ENCODE results near the gene HOXA6. TPM values are rescaled to one million over a fixed set of nuclear protein-coding genes. Genes with fewer than 3 reads are reported as not detected.
A peak's percentile ranks its signal among the peaks of the same experiment; 100 is the strongest.

HOXA6 gene
- polyA plus RNA-seq, 1 donor from 2014 or later: not detected

GRCh38 chr7:27173511-27173955 is 26.0 kb upstream of the HOXA6 start:
- peak overlapping the region; percentile 52 for H3K4me3 ChIP-seq (ENCODE audit: low read length)
- H3K9ac ChIP-seq (ENCODE audit: low read length): no peak overlapping the region
- H3K27ac ChIP-seq (ENCODE audit: low read length): no peak overlapping the region
- H4K20me1 ChIP-seq (ENCODE audit: insufficient read depth): no peaks in the 10 kb centered on the region
- TF ChIP-seq REST (IDR thresholded peaks at IDR 0.05; ENCODE audit: borderline replicate concordance) (no peak), EZH2 (IDR thresholded peaks at IDR 0.05; ENCODE audit: borderline replicate concordance, insufficient read depth, low read length, poor library complexity, severe bottlenecking) (peak; percentile 29), EP300 (conservative IDR thresholded peaks at IDR 0.05; ENCODE audit: poor library complexity, severe bottlenecking) (no peak)
- H3K36me3 ChIP-seq (ENCODE audit: insufficient read depth, low read length): no peaks in the 10 kb centered on the region
- H3K9me2 ChIP-seq (ENCODE audit: insufficient read depth, low read length): no peaks in the 10 kb centered on the region
- H3F3A ChIP-seq (ENCODE audit: insufficient read depth, low read length, poor library complexity, severe bottlenecking): no peaks in the 10 kb centered on the region
- no peaks in the 10 kb centered on the region for H3K79me2 ChIP-seq (replicated peaks; ENCODE audit: insufficient read depth, low read length)
- H2AFZ ChIP-seq (ENCODE audit: low read depth, low read length): no peak overlapping the region
- H3K9me3 ChIP-seq (ENCODE audit: low read length): peaks cover 7% of the 10 kb centered on the region
- no peak overlapping the region for H3K4me2 ChIP-seq (ENCODE audit: low read length)
- H3K27me3 ChIP-seq (ENCODE audit: insufficient read depth, low read depth, low read length): peaks cover 100% of the 10 kb centered on the region

- H3K9me3 ChIP-seq (ENCODE audit: low read length): peaks cover 7% of the 10 kb centered on the region
- H3K4me3 ChIP-seq (ENCODE audit: low read length): peak overlapping the region; percentile 52
- H3K9ac ChIP-seq (ENCODE audit: low read length): no peak overlapping the region
- peaks cover 100% of the 10 kb centered on the region for H3K27me3 ChIP-seq (ENCODE audit: insufficient read depth, low read depth, low read length)
- no peaks in the 10 kb centered on the region for H3F3A ChIP-seq (ENCODE audit: insufficient read depth, low read length, poor library complexity, severe bottlenecking)
- H3K9me2 ChIP-seq (ENCODE audit: insufficient read depth, low read length): no peaks in the 10 kb centered on the region
- no peak overlapping the region for H3K27ac ChIP-seq (ENCODE audit: low read length)
- no peaks in the 10 kb centered on the region for H3K36me3 ChIP-seq (ENCODE audit: insufficient read depth, low read length)
- no peak overlapping the region for H2AFZ ChIP-seq (ENCODE audit: low read depth, low read length)
- no peaks in the 10 kb centered on the region for H4K20me1 ChIP-seq (ENCODE audit: insufficient read depth)
- H3K4me2 ChIP-seq (ENCODE audit: low read length): no peak overlapping the region
- no peaks in the 10 kb centered on the region for H3K79me2 ChIP-seq (replicated peaks; ENCODE audit: insufficient read depth, low read length)
- TF ChIP-seq EZH2 (IDR thresholded peaks at IDR 0.05; ENCODE audit: borderline replicate concordance, insufficient read depth, low read length, poor library complexity, severe bottlenecking) (peak; percentile 10), RAD21 (conservative IDR thresholded peaks at IDR 0.05) (no peak)
Measured at GRCh38 chr7:27172823-27173510, 25.4 kb upstream of the HOXA6 start.

- TF ChIP-seq CTCF (IDR thresholded peaks at IDR 0.05; ENCODE audit: poor library complexity, severe bottlenecking): no peak
- H3K9me2 ChIP-seq (ENCODE audit: insufficient read depth, low read length): no peaks in the 10 kb centered on the region
- no peaks in the 10 kb centered on the region for H4K20me1 ChIP-seq (ENCODE audit: insufficient read depth)
- H3K9me3 ChIP-seq (ENCODE audit: low read length): peaks cover 7% of the 10 kb centered on the region
- peaks cover 100% of the 10 kb centered on the region for H3K27me3 ChIP-seq (ENCODE audit: insufficient read depth, low read depth, low read length)
- H3K4me3 ChIP-seq (ENCODE audit: low read length): no peak overlapping the region
- H2AFZ ChIP-seq (ENCODE audit: low read depth, low read length): no peak overlapping the region
- no peak overlapping the region for H3K27ac ChIP-seq (ENCODE audit: low read length)
- no peaks in the 10 kb centered on the region for H3K36me3 ChIP-seq (ENCODE audit: insufficient read depth, low read length)
- H3F3A ChIP-seq (ENCODE audit: insufficient read depth, low read length, poor library complexity, severe bottlenecking): no peaks in the 10 kb centered on the region
- no peak overlapping the region for H3K9ac ChIP-seq (ENCODE audit: low read length)
- H3K79me2 ChIP-seq (replicated peaks; ENCODE audit: insufficient read depth, low read length): no peaks in the 10 kb centered on the region
- H3K4me2 ChIP-seq (ENCODE audit: low read length): no peak overlapping the region
Measured at GRCh38 chr7:27172315-27172774, 24.8 kb upstream of the HOXA6 start.

Data from neural cell (in vitro differentiated cells).